ENCODE data around the gene CUX1.

- TF ChIP-seq EP300 (IDR thresholded peaks at IDR 0.05; ENCODE audit: low read depth in 2 of 2, low read length in 2 of 2): no peak
- TF ChIP-seq EP300 (CRISPR knock-in tag; IDR thresholded peaks at IDR 0.05; ENCODE audit: borderline replicate concordance): no peak
- TF ChIP-seq ZBTB8A (CRISPR knock-in tag; IDR thresholded peaks at IDR 0.05; ENCODE audit: borderline replicate concordance, low read depth): no peak
- no peak; the same call in 1 of the 2 replicates for TF ChIP-seq MEF2D (CRISPR knock-in tag; IDR thresholded peaks at IDR 0.05)
- TF ChIP-seq POLR2A (IDR thresholded peaks at IDR 0.05; ENCODE audit: insufficient read depth in 1 of 2, low read depth in 2 of 2, low read length in 2 of 2): no peak
- no peak for TF ChIP-seq ATF2 (CRISPR knock-in tag; IDR thresholded peaks at IDR 0.05)
- no peak for TF ChIP-seq RFX5 (IDR thresholded peaks at IDR 0.05; ENCODE audit: low read depth, low read length)
These were observed 336.1 kb downstream of the CUX1 start for GRCh38 chr7:102153599-102153946.
